ENCODE data around the gene FAIM2. TPM values are rescaled to one million over a fixed set of nuclear protein-coding genes. Genes with fewer than 3 reads are reported as not detected.

The FAIM2 gene
- total and polyA plus RNA-seq, 9 of the 15 experiments (the other 6 are each of a cell fraction or from before 2014, with no cell fraction given), result 0.01 to 0.10 TPM; not detected in 7

GRCh38 chr12:49887536-49888401 lies 15.9 kb downstream of the FAIM2 start (continued):
- no peak for TF ChIP-seq MGA (IDR thresholded peaks at IDR 0.05)
- no peak for TF ChIP-seq ZNF277 (CRISPR knock-in tag; IDR thresholded peaks at IDR 0.05; ENCODE audit: borderline replicate concordance)
- TF ChIP-seq MBD1 (CRISPR knock-in tag; IDR thresholded peaks at IDR 0.05), result no peak
